Suppressor macrophage treated with lipopolysaccharide for 1 hour (primary cell): ENCODE measurements around the gene FSD2.
A peak's percentile ranks its signal among the peaks of the same experiment; 100 is the strongest.
"Not testable (repeated sequence)": the region's sequence is repeated elsewhere in the genome, so short reads cannot be mapped to it uniquely, and the experiment has no call there.

Experiments
- DNase-seq, 3 donors: peaks; one replicate each; pipeline ENCODE4 v3.0.0-alpha.2; 2020 to 2022

FSD2 gene

DNA sequence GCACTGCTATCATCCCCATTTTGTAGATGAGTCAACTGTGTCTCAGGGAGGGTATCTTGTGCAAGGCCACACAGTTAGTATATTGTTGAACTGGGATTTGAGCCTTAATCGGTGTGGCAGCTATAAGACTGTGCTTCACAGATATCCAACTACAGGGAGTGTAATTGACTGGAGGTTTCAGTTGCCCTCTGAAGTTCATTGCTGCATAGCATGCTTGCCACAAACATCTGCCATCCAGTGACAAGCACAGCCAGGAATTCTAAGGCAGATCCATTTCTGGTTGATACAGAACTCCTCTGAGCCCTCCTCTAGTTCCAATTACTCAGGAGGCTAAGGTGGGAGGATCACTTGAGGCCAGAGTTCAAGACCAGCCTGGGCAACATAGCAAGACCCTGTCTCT, 16.4 kb downstream of the FSD2 start:
- no peak for DNase-seq

DNA sequence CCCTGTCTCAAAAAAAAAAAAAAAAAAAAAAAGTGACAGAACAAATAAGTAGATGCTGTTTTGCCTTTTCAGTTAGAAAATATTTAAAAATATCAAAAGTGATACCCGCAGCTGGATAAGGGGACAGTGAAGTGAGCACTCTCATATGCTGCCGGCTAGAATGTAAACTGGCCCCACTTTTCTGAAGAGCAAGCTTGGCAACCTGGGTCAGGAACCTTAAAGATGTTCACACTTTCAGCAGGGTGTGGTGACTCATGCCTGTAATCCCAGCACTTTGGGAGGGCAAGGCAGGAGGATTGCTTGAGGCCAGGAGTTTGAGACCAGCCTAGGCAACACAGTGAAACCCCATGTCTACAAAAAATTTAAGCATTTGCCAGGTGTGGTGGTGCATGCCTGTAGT, 17.4 kb downstream of the FSD2 start:
- no peak for DNase-seq

DNA sequence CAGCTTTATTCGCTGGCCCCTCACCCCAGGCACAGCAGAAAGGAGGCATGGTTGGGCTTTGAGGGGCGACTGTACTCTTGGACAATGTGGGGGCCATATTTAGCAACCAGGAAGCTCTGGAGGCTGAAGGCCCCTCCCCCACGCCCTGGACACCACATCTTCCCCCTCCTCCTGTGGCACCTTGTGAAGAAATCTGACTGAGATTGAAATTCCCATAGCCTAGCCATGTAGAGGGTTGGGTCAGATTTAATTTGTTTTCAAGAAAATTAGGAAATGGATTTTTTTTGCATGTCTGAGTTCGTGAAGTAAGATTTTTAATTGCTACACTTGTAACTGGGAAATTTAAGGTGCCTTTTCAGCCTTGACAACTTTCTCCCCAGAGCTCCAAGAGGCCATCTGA, 24.5 kb downstream of the FSD2 start:
- no peak for DNase-seq

DNA sequence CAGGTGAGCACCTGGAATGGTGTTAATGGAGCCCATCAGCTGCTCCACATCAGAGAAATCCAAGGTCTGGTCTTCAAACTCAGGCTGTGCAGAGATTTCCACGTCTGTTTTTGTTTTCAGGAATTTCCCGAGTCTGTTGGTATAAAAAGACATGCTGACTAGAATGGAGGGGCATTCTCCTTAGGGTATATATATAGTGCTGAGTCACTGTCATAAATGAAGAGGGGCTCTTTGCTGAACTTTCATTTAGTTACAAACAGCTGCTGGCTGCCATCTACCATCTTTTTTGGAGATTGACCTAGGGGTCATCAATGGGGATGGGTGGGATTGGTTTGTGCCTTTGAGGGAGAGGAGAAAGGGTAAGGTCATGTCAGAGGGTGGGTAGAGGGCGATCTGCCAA, 27.1 kb downstream of the FSD2 start:
- no peak for DNase-seq

DNA sequence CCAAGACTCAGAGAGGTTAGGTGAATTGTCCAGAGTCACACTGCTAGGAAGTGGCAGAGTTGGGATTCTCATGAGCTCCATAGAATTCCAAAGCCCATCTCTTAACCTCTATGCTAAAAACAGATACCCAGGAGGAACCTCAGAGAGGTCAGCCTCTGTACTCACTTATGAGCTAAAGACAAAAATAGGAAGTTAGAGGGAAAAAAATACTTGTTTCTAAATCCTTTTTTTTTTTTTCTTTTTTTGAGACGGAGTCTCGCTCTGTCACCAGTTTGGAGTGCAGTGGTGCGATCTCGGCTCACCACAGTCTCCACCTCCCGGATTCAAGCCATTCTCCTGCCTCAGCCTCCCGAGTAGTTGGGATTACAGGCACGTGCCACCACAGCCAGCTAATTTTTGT, 31.4 kb downstream of the FSD2 start:
- peak; percentile 13 to 44 (median 28) for DNase-seq

DNA sequence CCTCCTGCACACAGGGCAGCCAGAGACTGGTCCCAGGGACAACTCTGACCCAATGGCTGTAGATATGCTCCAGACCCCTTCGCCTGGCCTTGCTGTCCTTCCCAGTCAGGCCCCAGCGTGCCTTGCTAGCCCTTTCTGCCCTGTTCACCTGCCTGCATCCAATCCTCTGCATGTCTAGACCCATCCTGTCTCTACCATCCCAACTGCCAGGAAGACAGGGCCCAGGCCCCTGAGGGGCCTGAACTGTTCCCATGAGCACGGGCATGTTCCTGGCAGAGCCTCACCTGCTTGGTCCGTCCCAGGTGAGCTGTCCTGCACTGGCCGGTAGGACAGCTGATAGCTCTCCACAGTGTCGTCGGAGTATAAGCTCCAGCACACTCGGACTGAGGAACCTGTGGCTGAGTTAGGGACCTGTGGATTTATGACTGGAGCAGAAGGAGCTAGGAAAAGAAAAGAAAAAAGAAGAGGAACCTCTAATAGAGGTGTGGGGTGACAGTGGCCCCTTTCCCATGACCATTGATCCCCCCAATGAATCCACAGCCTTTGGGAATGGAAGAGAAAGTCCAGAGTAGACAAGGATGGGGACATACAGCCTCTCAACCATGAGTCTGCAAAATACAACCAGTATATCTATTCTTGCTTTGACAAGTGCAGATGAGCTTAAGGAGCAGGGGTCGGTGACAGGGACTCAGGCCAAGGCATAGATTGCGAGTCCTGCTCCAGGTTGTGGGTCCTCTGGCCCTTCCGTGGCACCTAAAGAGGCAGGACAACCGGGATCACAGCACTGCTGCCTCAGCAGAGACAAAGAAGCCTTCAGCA, 33.9 kb downstream of the FSD2 start:
- no peak for DNase-seq

DNA sequence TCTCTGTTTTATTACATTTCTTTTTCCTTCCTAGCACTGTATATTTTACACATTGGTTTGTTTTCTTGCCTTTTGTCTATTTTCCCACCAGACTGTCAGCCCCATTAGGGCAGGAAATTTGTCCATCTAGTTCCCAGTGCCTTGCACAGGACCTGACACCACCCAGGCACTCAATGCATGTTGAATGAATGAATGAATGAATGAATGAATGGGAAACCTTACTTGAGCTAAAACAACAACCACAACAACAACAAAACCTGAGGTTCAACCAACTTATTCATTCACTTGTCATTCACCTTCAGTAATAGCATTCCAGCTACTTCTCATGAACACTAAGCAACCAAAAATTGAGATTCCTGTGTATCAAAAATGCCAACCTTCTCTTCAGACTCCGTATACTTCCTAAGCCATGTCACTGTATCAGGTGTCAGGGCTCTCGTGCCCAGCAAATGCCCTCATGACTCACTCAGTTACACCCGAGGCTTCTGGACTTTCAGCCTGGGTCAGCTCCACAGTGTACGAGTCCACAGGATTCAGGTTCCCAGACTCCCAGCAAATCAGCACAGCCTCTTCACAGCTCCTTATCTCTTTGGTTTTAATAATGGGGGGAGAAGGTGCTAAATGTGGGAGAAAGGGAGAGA, 37.3 kb downstream of the FSD2 start:
- no peak for DNase-seq

DNA sequence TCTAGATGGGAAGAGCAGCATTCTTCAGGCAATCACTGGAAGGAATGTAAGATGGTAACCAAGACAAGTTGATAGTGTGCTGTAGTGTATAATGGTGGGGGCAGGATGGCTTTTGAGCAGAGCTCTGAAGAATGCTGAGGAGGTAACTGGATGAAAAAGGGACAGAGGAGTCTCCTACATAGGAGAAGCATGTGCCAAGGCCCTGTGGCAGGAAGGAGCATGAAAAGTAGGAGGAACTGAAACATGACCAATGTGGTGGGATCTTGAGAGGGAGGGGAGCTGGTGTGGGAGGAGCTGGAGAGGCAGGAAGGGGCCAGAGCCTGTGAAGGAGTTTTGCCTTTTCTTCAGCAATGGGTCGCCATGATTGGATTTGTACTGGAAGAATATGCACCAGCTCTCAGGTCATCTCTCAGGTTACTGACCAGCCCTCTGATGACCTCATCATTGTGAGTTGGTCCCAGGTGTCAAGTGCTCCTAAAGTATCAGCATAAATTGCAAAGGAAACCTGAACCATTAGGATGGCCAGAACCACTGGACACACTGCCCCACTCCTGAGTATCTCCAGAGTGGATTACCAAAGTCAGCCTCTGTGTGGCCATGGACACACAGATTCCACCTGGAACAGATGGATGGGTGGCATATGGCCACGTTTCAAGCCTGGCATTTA, 38.6 kb downstream of the FSD2 start:
- no peak for DNase-seq

DNA sequence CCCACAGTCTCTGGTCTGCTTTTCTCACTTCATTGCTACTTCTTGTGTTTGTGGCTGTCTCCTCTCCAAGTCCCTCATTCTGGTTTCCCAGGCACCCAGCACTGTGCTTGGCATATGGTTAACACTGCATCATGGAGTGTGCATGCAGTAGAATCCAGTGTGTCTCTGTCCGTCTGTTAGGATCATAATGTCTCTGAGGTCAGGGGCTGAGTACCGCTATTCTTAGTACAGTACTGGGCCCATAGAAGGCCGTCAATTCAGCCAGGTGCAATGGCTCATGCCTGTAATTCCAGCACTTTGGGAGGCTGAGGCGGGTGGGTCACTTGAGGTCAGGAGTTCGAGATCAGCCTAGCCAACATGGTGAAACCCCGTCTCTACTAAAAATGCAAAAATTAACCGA, 39.7 kb downstream of the FSD2 start:
- DNase-seq, result not testable (repeated sequence)

DNA sequence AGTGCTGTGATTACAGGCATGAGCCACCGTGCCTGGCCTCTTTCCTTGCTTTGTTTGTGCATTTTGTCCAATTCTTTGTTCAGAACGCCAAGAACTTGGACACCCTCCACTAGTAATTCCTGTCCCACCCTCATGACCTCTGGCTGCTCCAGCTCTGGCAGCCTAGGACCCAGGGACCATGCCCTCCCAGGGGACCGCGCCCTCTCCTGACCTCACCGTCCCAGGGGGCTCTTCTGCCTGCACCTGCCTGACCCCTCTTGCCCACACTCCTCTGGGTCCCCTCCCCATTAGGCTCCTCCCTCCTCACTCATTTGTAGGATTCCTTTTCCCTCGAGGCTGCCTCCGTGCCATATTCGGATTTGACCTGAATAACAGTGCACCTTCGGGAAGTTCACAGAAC, 41.1 kb downstream of the FSD2 start:
- no peak for DNase-seq

DNA sequence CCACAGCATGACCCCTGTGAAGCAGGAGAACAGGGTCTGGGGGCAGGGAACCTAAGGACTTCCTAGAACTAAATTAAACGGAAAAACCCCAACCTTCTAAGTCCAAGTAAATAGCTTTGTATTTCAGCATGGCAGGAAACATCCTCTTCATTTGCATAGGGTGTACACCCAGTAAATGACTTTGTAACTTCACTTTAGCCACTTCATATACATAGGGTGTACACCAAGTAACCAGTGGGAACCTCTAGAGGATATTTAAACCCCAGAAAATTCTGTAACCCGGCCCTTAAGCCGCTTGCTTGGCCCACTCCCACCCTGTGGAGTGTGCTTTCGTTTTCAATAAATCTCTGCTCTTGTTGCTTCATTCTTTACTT, 41.8 kb downstream of the FSD2 start:
- no peak for DNase-seq

DNA sequence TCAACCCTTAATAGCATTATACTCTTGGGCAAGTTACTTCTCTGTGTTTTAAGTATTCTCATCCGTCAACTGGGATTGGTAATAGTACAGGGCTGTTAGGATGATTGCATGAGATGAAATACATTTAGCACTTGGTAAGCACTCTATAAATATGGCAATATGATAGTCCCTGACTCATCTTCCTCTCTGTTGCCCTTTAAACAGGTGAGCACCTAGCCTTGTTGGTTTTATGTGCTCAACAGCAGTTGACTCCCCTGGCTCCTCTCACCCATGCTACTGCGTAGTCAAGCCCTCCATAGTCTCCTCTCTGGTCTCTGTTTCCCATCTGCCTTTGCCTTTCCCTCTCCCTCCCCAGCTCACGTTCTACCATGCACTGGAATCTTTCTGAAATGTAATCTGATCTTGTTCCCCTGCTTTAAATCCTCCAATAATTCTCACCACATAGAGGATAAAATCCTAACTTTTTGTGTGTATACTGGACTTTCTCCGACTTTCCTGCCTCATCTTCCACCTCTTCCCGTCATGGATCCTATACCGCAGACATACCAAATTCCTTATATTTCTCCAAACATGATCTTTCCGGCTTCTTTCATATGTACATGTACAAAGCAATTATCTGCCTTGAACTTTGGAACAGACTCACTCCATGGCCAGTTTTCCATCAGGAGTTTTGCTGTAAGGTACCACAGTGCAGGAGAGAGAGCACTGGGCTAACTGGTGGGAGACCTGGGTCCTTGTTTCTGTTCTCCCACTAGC, 42.3 kb downstream of the FSD2 start:
- DNase-seq, result no peak

DNA sequence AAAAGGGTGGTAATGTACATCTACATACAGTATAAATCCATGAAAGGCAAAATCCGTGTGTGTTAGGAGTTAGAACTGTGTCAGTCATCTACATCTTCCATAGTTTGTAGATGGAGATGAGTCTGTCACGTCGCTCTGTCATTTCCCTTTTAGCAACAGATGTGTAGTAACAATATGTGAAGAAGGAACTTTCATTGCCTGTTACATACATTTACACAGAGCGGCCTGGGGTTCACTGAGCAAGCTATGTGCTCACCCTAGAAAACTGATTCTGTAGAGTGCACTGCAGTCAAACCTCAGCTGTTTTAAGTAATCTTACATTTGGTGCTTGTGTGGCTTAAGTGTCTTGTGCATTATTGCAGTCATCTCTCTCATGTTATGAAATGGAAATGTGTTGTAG, 54.6 kb downstream of the FSD2 start:
- DNase-seq, result peak; percentile 63 to 76 (median 74)

DNA sequence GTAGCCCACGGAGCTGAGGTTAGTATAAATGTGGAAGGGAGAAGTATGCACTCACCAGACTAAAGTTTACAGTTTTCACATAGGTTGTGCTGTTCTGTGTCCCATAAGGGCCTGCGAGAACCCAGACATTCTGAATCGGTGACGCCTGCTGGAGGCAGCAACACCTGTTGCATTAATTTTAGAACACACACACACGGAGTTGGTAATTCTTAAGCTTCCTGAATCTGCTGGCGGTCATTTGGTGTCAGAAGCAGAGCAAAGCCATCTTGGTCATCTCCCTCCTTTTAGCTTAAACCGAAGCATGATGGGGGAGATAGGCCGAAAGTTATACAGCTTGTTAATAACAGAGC, 55.1 kb downstream of the FSD2 start:
- DNase-seq, result no peak

DNA sequence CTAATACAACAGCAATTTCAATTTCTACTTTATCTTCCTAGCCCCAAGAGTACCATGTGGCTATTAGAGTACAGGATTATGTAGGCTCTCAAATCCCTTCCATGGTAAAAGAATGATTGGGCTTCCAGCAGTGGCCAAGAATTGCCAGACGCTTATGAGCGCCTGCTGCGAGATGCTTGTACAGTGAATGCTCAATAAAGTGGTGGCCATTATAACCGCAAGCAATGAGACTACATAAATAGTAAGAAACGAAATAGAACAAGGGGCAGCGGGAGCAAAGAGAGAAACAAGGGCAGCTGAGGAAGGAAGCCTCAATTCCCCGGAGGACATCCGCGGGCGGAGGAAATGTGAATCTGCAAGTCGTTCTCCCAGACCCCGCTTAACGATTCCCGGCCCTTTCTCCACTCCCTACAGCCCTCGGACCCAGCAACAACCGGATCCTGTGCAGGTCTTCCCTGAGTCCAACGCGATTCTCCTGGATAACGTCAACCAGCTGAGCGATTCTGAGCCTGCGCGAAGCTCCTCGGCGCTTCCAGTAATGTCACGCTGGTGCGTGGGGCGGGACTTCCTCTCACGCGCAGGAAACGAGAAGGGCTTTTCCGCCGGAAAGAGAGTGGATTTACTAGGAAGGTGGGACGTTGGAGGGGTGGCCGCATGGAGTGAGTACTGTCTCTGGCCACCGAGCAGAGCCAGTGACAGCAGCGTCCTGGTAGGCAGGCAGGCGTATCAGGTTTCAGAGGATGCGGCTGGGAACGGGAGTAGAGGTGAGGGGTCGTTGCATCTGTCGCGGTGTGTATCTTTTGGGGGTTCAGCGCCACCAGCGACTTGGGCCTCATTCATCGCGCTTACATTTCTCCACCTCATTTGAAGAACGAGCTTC, 55.7 kb downstream of the FSD2 start:
- DNase-seq, result peak; percentile 95 to 96 (median 95)

DNA sequence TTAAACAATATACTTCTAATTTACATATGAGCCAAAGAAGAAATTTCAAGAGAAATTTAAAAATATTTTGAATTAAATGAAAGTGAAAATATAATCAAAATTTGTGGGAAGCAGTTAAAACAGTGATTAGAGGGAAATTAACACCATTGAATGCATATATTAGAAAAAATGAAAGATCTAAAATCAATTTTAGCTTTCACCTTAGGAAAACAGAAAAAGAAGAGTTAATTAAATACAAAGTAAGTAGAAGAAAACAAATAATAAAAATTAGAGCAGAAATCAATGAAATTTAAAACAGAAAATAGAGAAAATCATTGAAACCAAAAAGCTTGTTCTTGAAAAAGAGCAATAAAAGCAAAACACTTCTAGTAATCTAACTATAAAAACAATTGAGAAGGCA, 57.6 kb downstream of the FSD2 start:
- DNase-seq, result no peak

DNA sequence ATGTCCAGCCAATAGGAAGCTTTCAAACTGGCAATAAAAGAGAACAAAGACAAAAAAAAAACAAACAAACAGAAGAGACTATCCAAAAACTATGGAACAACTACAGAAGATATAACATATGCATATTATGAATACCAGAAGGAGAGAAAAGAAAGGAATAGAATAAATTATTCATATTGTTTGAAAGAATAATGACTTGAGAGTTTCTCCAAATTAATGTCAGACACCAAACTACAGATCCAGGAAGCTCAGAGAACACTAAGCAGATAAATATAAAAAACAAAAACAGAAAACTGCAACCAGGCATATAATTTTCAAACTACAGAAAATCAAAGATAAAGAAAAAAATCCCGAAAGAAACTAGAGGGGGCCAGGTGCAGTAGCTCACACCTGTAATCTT, 62.1 kb downstream of the FSD2 start:
- no peak for DNase-seq

DNA sequence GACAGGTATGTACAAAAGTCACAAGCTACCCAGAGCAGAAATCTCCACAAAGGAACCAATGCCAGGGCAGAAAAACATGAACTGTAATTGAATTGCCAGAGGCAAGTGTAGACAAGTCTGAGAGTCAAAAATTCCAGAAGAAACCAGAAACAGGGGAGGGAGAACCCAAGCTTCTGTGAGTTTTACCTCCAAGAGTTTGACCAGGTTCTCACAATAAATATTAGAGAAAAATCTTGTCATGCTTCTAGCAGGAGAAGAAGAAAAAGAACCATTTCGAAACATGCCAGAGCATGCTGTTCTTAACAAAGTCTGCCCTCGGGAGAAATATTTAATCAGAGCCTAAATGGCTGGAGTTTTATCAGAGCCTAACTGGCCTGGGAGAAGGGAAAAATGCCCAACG, 63.7 kb downstream of the FSD2 start:
- DNase-seq, result no peak

DNA sequence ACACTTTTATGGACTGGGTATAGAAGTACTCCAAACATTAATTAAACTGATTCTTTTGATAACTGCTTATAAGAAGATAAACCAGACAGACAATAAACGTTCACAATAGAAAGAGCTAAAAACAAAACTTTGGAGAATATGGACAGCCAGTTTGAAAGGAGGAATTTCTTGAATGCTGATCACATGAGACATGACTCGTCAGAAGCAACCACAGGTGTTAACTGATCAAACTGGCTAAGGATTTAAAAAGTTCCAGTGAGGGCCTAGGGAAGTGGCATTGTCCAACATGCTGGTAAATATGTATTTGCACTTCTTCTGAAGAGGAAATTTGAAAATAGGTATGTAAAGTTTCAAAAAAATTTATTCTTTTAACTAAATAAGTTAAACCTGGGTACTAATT, 66.8 kb downstream of the FSD2 start:
- no peak for DNase-seq

DNA sequence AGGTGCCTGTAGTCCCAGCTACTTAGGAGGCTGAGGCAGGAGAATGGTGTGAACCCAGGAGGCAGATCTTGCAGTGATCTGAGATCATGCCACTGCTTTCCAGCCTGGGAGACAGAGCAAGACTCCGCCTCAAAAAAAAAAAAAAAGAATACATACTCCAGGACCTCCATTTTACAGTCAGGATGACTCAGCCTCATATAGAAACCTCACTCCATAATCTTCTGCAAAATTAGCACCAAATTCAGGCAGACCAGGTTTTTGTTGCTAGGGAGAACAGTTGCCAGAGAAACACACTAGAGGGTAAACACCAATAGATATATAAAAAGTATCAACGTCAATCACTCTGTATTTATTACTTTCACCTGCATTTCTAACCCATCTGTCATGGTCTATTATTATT, 67.9 kb downstream of the FSD2 start:
- DNase-seq, result no peak

DNA sequence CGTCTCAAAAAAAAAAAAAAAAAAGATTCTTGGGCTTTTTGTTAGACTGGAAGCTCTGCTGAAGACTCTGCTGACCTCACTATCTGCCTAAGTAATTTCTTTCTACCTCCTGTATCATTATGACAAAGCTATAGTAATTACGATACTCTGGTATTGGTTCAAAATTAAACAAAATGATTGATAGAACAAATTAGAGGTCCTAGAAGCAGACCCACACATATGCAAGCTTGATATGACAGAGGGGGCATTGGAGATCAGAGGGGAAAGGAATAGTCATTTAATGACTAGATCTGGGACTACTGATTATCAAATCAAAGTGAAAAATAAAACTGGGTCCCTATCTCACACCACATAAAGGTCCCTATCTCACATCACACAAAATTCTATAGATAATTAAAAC, 74.3 kb downstream of the FSD2 start:
- DNase-seq, result no peak

DNA sequence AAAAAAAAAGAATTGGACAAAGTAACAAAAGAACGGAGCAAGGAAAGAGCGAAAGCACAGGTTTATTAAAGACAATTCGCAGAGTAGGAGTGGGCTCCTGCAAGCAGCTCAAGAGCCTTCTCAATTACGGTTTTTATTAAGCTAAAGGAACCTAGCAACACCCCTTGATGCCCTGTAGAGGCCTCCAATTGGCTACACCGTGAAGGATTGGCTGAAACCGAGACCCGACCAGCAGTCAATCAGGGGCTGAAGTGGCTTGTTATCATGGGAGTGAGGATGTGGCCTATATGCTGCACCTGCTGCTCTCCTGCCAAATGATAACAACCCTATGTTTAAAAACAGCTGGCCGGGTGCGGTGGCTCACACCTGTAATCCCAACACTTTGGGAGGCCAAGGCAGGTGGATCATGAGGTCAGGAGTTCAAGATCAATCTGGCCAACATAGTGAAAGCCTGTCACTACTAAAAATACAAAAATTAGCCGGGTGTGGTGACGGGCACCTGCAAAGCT, 75.8 kb downstream of the FSD2 start:
- DNase-seq, result no peak
